GM12891 (cell line): ENCODE measurements around the gene TGM6. TPM values are rescaled to one million over a fixed set of nuclear protein-coding genes. Genes with fewer than 3 reads are reported as not detected.

ENCODE experiments used
- DNase-seq: peaks from one replicate; pipeline ENCODE4 v3.0.0; 2011; ENCODE audit warnings: low spot score; ENCODE audit not compliant: insufficient read length
- FAIRE-seq: peaks from 2 replicates; lab custom pipeline; 2011; peaks lifted over from hg19 to GRCh38; lab: Jason Lieb, UNC
- PAX5 ChIP-seq: IDR thresholded peaks from 2 replicates; pipeline ENCODE4 v1.6.1; 2011; ENCODE audit warnings: low read length, moderate library complexity, mild to moderate bottlenecking; ENCODE audit not compliant: insufficient read depth, severe bottlenecking
- POLR2A ChIP-seq: IDR thresholded peaks from 2 replicates; pipeline ENCODE4 v1.6.1; 2011; ENCODE audit warnings: low read depth, low read length, control low read depth
- POLR2AphosphoS5 ChIP-seq: IDR thresholded peaks from 2 replicates; pipeline ENCODE4 v1.6.1; 2011; ENCODE audit warnings: low read depth, low read length, control low read depth
- POU2F2 ChIP-seq: IDR thresholded peaks from 2 replicates; pipeline ENCODE4 v1.6.1; 2011; ENCODE audit warnings: low read depth, mild to moderate bottlenecking, control low read depth, low read length, moderate library complexity
- SPI1 ChIP-seq: IDR thresholded peaks from 2 replicates; pipeline ENCODE4 v1.6.1; 2011; ENCODE audit warnings: low read depth, low read length, control low read depth
- TAF1 ChIP-seq: IDR thresholded peaks from 2 replicates; pipeline ENCODE4 v1.6.1; 2011; ENCODE audit warnings: low read depth, low read length, control low read depth
- polyA plus RNA-seq: library from polyadenylated mRNA; unstranded; fragments of >200 nt; gene quantifications from one replicate; pipeline ENCODE4 v1.2.1, GENCODE V29; 2012; ENCODE audit warnings: low read depth, missing spikeins, inconsistent platforms; ENCODE audit not compliant: missing spikeins

The TGM6 gene
- not detected for polyA plus RNA-seq

DNA sequence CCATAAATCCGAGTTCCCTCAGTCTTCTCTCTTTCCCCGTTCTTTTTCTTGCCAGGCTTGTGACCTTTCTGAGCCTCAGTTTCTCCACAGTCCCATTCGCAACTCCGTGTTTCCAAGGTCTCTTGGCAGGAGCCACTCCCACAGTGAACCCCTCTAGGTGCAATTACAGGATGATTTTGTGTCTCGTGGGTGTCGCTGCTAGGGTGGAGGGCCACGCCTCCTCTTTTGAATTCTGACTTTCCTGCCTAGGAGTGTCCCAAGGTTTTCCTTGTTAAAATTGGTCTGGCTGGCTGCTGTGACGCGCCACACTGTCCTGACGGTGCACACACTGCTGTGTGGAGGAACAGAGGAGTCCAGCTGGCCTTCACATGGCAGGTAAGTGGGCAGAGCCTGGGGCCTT, at the start of gene TGM6:
TGM6 (plus strand) TSS at position 301 of the 400 bp plus-strand sequence; CDS start at position 369, 68 bp downstream.
- FAIRE-seq (no peak), DNase-seq (no peak)
- no peak for TF ChIP-seq POLR2A
- TF ChIP-seq POLR2AphosphoS5: no peak
- TF ChIP-seq POU2F2: no peak
- TF ChIP-seq TAF1: no peak
- TF ChIP-seq SPI1: no peak
- no peak for TF ChIP-seq PAX5

DNA sequence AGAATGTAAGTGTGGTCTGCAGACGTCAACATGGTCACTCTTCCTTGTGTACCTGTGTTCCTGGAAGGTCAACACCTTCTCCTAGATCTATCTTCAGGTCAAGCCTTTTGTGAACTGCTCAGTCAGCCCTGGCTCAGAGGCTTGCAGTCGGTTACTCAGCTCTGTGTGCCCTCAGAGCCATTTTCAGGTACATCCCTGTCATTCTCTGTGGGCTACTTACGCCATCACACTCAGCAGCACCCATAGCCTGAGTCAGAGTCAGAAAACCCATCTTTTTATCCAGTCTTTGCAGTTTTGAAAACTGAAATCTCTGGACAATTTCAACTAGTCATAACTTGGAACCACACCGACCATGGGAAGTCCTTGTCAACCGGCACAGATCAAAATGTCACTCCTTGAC, 49.6 kb upstream of the TGM6 start:
- FAIRE-seq: no peak
- DNase-seq: no peak
- TF ChIP-seq POU2F2 (no peak), POLR2A (no peak), SPI1 (no peak), PAX5 (no peak), POLR2AphosphoS5 (no peak), TAF1 (no peak)

GRCh38 chr20:2331901-2332565, 48.7 kb upstream of the TGM6 start:
- DNase-seq (no peak), FAIRE-seq (no peak)
- no peak for TF ChIP-seq POLR2AphosphoS5
- no peak for TF ChIP-seq POU2F2
- TF ChIP-seq TAF1: no peak
- no peak for TF ChIP-seq POLR2A
- TF ChIP-seq SPI1: no peak
- TF ChIP-seq PAX5: no peak

DNA sequence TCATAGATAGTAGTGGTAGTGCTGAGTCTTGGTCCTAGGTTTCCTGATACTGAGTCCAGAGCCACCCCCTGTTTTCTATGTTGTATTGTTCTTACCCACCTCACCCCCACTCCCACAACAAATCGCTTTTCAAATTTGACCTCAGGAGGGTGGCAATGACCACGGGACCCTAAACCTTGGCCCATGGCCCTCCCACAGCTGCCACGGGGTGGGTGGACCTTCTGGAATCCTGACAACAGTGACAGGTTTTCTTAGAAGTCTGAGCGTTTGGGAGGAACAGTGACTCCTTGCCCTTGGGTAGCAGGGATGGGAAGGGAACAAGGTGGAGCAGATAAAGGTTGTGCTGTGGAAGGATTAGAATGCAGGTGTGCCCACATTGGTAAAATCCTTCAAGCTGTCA, 48.0 kb upstream of the TGM6 start:
- no peak for TF ChIP-seq TAF1
- no peak for TF ChIP-seq POLR2AphosphoS5
- no peak for TF ChIP-seq POLR2A
- TF ChIP-seq SPI1: no peak
- no peak for TF ChIP-seq POU2F2
- TF ChIP-seq PAX5: no peak
- DNase-seq (no peak), FAIRE-seq (no peak)

DNA sequence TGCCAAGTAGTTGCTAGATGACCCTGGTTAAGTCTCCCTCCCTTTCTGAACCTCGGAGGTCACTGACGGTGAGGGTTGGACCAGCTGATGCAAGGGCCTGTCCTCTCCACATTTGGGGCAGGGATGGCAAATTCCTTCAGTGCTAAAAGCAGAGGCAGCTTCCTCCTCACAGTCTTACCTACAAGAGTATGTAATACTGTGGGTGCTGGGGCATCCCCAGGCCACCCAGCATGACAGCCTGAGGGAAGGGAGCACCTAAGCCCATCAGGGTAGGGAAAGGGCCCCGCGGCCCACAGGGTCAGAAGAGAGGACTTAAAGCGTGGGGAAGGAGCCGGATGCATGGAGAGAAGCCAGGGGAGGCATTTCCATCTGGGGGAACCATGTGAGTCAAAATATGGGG, 46.9 kb upstream of the TGM6 start:
- no peak for DNase-seq
- TF ChIP-seq PAX5 (no peak), POLR2A (no peak), SPI1 (no peak), POLR2AphosphoS5 (no peak), POU2F2 (no peak), TAF1 (no peak)
- FAIRE-seq: no peak

DNA sequence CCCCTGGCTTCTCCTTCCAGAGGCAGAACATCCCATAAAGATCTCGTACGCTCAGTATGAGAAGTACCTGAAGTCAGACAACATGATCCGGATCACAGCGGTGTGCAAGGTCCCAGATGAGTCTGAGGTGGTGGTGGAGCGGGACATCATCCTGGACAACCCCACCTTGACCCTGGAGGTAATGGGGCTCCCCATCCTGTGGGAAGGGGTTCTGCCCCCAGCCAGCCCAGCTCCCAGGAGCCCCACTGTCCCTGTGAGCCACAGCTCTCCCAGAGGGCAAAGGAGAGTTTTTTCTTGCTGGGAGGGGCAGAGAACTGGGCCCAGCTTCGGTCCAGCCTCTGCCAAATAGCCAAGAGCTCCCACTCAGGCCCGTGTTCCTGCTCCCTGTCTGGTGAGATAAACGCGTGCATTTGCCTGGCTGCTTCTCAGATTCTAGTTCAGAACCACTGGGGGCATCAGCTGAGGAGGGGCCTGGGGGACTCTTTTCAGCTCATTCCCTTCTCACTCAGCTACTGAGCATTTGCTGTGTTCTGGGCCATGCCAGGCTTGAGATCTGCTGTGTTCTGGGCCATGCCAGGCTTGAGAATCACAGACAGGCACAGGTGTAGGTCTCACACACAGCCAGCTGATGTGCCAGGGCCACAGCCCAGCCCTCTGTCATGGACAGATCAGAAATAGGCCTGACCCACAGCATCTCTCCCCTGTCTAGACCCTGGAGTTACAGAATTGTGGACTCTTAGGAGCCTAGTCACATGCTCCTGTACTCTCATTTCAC, 45.4 kb upstream of the TGM6 start:
- DNase-seq: no peak
- FAIRE-seq: no peak
- no peak for TF ChIP-seq POLR2AphosphoS5
- no peak for TF ChIP-seq POU2F2
- TF ChIP-seq PAX5: no peak
- no peak for TF ChIP-seq TAF1
- TF ChIP-seq POLR2A: no peak
- TF ChIP-seq SPI1: no peak

GRCh38 chr20:2336471-2336870, 44.2 kb upstream of the TGM6 start:
- no peak for TF ChIP-seq SPI1
- TF ChIP-seq POLR2AphosphoS5: no peak
- TF ChIP-seq POU2F2: no peak
- no peak for TF ChIP-seq POLR2A
- no peak for TF ChIP-seq PAX5
- TF ChIP-seq TAF1: no peak
- no peak for FAIRE-seq

DNA sequence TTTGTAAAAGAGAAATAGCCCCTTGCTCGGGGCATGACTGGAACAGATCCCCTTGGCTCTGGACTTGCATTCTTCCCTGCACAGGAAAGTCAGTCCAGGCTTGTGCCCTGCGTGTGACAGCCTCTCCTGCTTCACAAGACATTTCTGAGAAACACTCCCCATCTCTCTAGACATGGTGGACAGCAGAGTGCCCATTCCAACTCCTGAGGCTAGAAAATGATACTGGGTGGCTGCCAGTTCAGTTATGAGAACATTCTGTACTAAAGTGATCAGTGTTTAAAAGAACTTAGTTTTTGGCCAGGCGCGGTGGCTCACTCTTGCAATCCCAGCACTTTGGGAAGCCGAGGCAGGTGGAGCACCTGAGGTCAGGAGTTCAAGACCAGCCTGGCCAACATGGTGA, 43.6 kb upstream of the TGM6 start:
- TF ChIP-seq TAF1 (no peak), POLR2A (no peak), POLR2AphosphoS5 (no peak), PAX5 (no peak)
- FAIRE-seq: no peak
- no peak for DNase-seq

More at GRCh38 chr20:2336471-2336870, 44.2 kb upstream of the TGM6 start:
- DNase-seq: no peak

DNA sequence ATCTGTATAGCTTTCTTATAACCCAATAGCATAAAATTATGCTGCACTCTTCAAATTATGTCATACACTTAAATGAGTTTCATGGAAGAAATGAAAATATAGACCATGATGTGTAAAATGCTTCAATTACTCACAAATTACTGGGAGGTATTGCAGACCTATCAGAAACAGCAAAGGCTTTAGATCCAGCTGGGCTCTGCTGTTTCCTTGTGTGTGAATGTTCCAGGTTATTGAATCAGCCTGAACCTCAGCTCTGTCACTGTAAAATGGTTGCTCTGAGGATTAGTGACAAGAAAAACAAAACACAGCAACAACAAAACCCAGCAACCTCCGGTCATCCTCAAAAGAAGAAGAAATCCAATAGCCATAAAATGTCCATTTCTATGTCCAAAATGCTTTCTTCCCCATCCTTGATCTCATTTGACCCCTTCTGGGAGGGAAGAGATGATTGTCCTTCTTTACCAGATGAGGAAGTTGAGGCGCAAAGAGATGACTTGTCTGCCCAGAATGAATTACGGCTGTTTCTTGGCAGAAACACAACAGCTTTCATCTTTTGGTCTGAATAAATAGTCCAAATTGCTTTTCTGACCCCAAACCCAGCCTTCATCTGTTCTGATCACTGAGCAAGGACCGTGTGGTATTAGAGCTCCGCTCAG, 42.2 kb upstream of the TGM6 start:
- no peak for FAIRE-seq
- DNase-seq: no peak
- TF ChIP-seq POLR2AphosphoS5: no peak

- FAIRE-seq (no peak), DNase-seq (no peak)
- TF ChIP-seq POLR2A (no peak), POLR2AphosphoS5 (no peak), TAF1 (no peak), PAX5 (no peak), SPI1 (no peak), POU2F2 (no peak)
Measured at GRCh38 chr20:2340136-2340535, 40.6 kb upstream of the TGM6 start.
